ENCODE results near the gene IL11RA. TPM values are rescaled to one million over a fixed set of nuclear protein-coding genes. Genes with fewer than 3 reads are reported as not detected.

Gene IL11RA
- total and polyA plus RNA-seq, 2 of the 8 experiments (the other 6 are each of a cell fraction or from before 2014, with no cell fraction given), result 5.5 to 9.1 TPM

DNA sequence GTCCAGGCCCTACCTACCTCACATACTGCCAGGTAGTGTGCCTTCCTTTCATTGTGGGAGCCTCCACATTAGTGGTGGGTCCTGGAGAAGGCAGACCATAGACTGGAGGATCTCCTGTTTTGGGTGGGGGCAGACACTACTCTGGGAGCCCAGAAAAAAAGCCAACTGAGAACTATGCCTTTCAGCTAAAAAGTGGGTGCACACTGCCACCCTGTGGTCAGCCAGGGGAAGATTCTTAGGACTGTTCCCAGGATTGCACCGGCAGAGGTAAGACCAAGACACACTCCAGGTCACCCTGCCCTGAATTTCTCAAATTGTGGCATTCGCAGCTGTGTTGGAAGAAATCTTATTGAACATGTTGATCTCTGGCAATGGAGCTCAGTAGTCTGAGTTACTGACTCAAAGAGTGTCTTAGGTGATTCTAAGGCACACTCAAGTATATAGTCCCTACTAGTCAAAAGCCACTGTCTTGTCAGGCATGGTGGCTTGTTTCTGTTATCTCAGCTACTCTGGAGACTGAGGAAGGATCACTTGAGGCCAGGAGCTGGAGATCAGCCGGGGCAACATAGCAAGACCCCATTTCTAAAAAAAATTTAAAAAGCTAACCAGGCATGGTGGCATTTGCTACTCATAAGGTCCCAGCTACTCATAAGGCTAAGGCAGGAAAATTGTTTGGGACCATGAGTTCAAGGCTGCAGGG, 18.0 kb upstream of the IL11RA start (continued):
- TF ChIP-seq JUND (IDR thresholded peaks at IDR 0.05; ENCODE audit: low read length) (no peak), RAD21 (IDR thresholded peaks at IDR 0.05 in 1 of 2, conservative IDR thresholded peaks at IDR 0.05 in 1 of 2; ENCODE audit: low read depth in 2 of 2, low read length in 2 of 2) (peak; percentile 85 to 90), TCF12 (IDR thresholded peaks at IDR 0.05; ENCODE audit: low read depth, low read length) (no peak)

All from H1 (cell line).